Renal cortical epithelial cell (primary cell): ENCODE results near the gene METTL23. TPM values are rescaled to one million over a fixed set of nuclear protein-coding genes. Genes with fewer than 3 reads are reported as not detected.
A peak's percentile ranks its signal among the peaks of the same experiment; 100 is the strongest.

Experiments
- DNase-seq: peaks from one replicate; pipeline ENCODE4 v3.0.0-alpha.2; 2011; ENCODE audit warnings: low read depth
- total RNA-seq: library from RNA; depleted of rRNA; stranded (reverse); fragments of >200 nt; gene quantifications from 2 replicates; pipeline ENCODE4 v1.2.3, GENCODE V29; 2014

The METTL23 gene
- total RNA-seq, 1 donor from 2014 or later: 27.0 TPM

DNA sequence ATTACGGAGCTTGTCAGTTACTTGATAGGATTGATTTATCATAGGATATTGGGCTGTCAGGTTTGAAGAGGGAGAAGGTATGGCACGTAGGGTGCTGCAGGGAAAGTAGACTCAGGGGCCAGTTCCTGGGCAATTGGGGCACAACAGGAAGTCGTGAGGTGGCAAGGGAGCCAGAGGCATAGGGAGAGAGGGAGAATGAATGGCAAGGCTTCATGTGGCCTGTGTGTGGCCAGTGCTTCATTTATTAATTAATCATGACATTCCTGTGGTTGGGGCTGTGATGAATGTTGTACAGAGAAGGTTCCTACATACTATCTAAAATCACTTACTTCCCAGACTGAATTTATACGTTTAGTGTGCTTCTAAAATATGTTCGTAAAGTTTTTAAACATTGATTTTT, 30.6 kb downstream of the METTL23 start:
- peak; percentile 47 for DNase-seq

DNA sequence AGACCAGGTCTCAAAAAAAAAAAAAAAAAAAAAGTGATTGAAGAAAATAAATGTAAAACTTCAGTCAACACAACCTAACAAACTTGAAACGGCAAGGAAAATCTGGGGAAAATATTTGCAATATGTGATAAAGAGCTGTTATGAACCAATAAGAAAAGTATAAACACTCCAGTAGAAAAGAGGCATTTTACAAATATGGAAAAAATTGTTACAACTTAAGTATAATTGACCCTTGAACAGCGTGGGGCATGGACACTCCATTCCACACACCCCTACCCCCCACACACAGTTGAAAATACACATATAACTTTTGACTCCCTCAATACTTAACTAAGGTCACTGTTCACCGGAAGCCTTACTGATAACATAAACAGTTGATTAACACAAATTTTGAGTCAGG, 31.9 kb downstream of the METTL23 start:
- DNase-seq: no peak

DNA sequence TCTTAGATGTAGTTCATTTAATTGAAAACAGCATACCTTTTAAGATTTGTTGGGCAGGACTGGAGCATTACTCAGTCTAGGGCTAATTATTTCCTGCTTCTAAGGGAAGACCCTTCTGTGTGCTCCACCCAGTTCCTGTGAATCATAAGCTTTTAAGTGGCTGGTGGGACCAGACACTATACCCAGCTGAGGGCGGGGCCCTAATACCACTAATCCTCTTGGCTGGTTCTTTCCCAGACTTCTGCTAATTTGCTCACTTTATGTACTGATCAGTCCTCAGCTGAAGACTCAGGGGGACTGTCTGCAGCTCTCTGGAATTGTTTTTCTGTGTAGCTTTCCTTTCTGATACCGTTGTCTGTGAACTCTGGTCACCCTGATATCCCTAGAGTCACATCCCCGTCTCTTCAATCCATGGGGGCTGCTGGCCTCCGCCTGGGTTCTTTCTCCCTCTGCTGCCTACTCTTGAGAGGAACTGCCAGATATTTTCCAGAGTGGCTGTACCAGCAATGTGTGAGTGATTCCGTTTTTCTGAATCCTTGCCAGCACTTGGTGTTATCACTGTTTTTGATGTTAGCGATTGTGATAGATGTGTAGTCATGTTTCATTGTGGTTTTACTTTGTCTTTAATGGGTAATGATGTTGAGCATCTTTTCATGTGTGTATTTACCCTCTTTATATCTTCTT, 46.3 kb downstream of the METTL23 start:
- DNase-seq: peak; percentile 77

DNA sequence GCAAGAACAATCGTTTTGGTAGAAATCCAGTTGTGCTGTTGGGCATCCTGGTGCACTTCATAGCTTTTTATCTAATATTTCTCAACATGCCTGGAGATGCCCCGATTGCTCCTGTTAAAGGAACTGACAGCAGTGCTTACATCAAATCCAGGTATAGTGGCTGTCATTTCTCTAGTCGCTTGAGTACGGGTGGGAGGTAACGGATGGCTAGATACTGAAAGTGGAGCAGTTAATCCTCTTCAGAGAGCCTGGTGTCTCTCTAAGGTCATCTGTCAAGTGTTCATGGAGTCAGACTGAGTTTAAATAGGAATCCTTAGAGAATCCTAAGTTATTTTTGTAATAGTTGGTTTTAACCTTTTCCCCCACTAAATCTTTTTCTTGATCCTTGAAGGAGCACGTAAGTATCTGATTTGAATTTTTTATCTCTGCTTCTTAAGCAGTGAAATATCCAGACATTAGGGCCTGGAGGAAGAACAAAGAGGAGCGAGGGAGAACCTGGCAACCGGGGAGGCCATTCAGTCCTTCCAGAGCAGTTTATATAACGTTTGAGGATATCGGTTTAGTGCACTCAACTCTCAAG, 48.5 kb downstream of the METTL23 start:
- DNase-seq: no peak

DNA sequence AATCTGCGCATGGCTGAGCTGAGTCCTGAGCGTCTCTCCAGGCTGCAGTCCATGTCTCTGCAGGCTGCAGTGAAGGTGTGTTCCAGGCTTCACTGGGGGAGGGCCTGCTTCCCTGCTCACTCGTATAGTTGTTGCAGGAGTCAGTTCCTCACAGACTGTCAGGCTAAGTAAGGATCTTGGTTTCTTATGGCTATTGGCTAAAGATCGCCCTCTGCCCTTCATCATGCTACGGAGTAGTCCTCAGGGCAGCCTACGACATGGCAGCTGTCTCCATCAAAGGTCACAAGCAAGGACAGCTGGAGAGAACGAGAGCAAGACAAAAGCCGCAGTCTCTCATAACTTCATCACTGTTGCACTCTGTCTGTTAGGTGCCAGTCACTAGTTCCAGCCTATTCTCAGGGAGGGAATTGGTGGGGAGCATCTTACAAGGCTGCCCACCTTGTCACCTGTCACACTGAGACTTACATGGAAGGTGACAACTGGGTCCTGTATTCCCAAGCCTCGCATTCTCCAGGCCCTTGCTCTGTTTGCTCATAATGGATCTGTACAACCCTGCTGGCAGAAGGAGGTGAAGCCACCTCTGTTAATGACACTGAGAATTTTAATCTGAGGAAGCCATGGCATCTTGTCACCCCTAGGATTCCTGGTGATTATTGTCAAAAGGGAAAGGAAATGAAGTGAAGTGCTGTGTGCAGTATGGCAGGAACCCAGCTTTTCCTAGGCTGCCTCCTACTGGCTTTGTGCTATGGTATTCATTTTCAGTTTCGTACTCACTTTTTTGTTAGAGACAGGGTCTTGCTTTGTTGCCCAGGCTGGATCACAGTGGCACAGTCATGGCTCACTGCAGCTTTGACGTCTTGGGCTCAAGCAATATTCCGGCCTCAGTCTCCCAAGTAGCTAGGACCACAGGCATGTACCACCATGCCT, 54.7 kb downstream of the METTL23 start:
- no peak for DNase-seq

DNA sequence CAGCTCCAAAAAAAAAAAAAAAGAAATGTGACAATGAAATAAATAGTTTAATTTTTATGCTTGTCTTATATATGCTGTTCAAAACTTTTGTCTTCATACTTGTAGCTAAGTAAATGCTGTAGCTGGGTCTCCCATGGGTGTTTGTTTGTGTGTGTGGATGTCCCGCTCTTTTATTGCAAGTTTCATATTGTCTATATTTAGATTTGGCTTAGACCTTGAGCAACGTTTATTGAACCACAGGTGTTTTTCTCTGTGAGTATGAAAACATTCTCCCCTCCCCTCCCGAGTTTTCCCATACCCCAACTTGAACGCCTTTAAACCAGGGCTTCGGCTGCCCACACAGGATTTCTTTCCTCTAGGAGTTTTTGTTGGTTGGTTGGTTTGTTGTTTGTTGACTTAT, 56.5 kb downstream of the METTL23 start:
- DNase-seq: no peak

Other genes with a start within 250 kb of the METTL23 start
- 30.0 and 40.1 TPM in 2 replicates for gene RHBDF2, start 225.4 kb upstream of the METTL23 start, total RNA-seq
- 10.3 and 49.8 TPM in 2 replicates for gene CYGB, start 189.1 kb upstream of the METTL23 start, total RNA-seq
- gene PRCD, start 186.8 kb upstream of the METTL23 start, total RNA-seq: 0.94 and 5.0 TPM in 2 replicates
- 3.5 and 8.0 TPM in 2 replicates for gene ST6GALNAC2, start 141.0 kb upstream of the METTL23 start, total RNA-seq
- gene ST6GALNAC1, start 83.1 kb upstream of the METTL23 start, total RNA-seq: 0.52 TPM in 1 of 2 replicates, not detected in the other
- 152 and 286 TPM in 2 replicates for gene MXRA7, start 15.9 kb upstream of the METTL23 start, total RNA-seq
- 18.2 and 18.4 TPM in 2 replicates for gene JMJD6, start 233 bp upstream of the METTL23 start, total RNA-seq
- 121 and 147 TPM in 2 replicates for gene SRSF2, start 10.5 kb downstream of the METTL23 start, total RNA-seq
- 21.1 and 23.1 TPM in 2 replicates for gene MFSD11, start 11.3 kb downstream of the METTL23 start, total RNA-seq
- 0.35 and 0.40 TPM in 2 replicates for gene MGAT5B, start 141.6 kb downstream of the METTL23 start, total RNA-seq